NT2/D1 (cell line): ENCODE data around the gene IP6K1.

ENCODE experiments used
- YY1 ChIP-seq: IDR thresholded peaks from 2 replicates; pipeline ENCODE4 v1.6.1; 2011; ENCODE audit not compliant: insufficient read length, insufficient read depth
- ZNF274 ChIP-seq: IDR thresholded peaks from 2 replicates; pipeline ENCODE4 v1.6.1; 2011; ENCODE audit warnings: mild to moderate bottlenecking, low read depth, low read length

- no peak for TF ChIP-seq ZNF274
- TF ChIP-seq YY1: no peak
These were observed 1.2 kb upstream of the IP6K1 start for GRCh38 chr3:49787536-49787935.
